ENCODE data around the gene NSUN7. TPM values are rescaled to one million over a fixed set of nuclear protein-coding genes. Genes with fewer than 3 reads are reported as not detected.

Gene NSUN7
- polyA plus RNA-seq, 1 donor (not counting 4 experiments of a cell fraction or from before 2014, with no cell fraction given), result 0.03 TPM

DNA sequence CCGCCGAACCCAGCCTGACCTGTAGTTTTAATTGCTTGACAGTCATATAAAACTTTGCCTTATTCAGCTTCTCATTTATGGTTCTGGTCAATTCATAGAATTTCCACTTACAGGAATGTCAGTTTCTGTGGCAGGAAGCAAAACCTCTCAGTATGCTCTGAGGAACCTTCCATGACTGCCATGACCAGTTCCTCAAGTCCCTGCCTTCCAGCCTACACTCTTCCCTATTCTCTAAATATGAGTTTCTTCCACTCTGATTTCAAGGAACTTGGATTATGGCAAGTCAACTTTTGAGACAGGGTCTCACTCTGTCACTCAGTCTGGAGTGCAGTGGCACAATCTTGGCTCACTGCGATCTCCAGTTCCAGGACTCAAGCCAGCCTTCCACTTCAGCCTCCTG lies 26.0 kb upstream of the NSUN7 start:
- no peaks in the 10 kb centered on the region for H3K4me1 ChIP-seq (ENCODE audit: control insufficient read depth, extremely low read depth, insufficient read depth, low read length)
- no peak overlapping the region for H3K27ac ChIP-seq (ENCODE audit: control insufficient read depth, insufficient read depth, low read length)
- TF ChIP-seq, protein P1, sequence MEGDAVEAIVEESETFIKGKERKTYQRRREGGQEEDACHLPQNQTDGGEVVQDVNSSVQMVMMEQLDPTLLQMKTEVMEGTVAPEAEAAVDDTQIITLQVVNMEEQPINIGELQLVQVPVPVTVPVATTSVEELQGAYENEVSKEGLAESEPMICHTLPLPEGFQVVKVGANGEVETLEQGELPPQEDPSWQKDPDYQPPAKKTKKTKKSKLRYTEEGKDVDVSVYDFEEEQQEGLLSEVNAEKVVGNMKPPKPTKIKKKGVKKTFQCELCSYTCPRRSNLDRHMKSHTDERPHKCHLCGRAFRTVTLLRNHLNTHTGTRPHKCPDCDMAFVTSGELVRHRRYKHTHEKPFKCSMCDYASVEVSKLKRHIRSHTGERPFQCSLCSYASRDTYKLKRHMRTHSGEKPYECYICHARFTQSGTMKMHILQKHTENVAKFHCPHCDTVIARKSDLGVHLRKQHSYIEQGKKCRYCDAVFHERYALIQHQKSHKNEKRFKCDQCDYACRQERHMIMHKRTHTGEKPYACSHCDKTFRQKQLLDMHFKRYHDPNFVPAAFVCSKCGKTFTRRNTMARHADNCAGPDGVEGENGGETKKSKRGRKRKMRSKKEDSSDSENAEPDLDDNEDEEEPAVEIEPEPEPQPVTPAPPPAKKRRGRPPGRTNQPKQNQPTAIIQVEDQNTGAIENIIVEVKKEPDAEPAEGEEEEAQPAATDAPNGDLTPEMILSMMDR (optimal IDR thresholded peaks at IDR 0.05 in 1 of 3, IDR thresholded peaks at IDR 0.05 in 1 of 3, conservative IDR thresholded peaks at IDR 0.05 in 1 of 3; ENCODE audit: extremely low read depth in 1 of 3, insufficient read depth in 2 of 3, low read length in 3 of 3), result no peak
- no peak for TF ChIP-seq EZH2 (IDR thresholded peaks at IDR 0.05; ENCODE audit: low read length)
- no peaks in the 10 kb centered on the region for H3K9me3 ChIP-seq (ENCODE audit: control insufficient read depth, low read depth, low read length)
- dilution Hi-C loops (cut with MboI; ENCODE audit: extremely low pct_ligation_motif_present, low sequenced_read_pairs), result no loop called here
- no peak overlapping the region for H3K4me3 ChIP-seq (ENCODE audit: control insufficient read depth in 2 of 3, extremely low read depth in 1 of 3, insufficient read depth in 2 of 3, low read depth in 1 of 3, low read length in 3 of 3)
- no peaks in the 10 kb centered on the region for H3K9me1 ChIP-seq (ENCODE audit: control insufficient read depth, extremely low read depth, insufficient read depth, low read length)
- no peak overlapping the region for H3K4me2 ChIP-seq (ENCODE audit: control insufficient read depth, extremely low read depth, insufficient read depth, low read depth, low read length)
- FAIRE-seq (no peak), DNase-seq (ENCODE audit: low read depth, low spot score) (no peak)
- H2AFZ ChIP-seq (ENCODE audit: control insufficient read depth, low read length), result no peak overlapping the region
- H3K79me2 ChIP-seq (ENCODE audit: control insufficient read depth, insufficient read depth, low read length), result no peaks in the 10 kb centered on the region
- no peaks in the 10 kb centered on the region for H3K36me3 ChIP-seq (ENCODE audit: control insufficient read depth in 2 of 2, extremely low read depth in 1 of 2, insufficient read depth in 2 of 2, low read length in 2 of 2)
- H3K9ac ChIP-seq (ENCODE audit: control insufficient read depth, extremely low read depth, insufficient read depth, low read length), result no peak overlapping the region
- H3K27me3 ChIP-seq (ENCODE audit: control insufficient read depth, extremely low read depth, insufficient read depth, low read length), result no peaks in the 10 kb centered on the region
- no peaks in the 10 kb centered on the region for H4K20me1 ChIP-seq (ENCODE audit: control insufficient read depth, extremely low read depth, insufficient read depth, low read length)

- dilution Hi-C loops (cut with MboI; ENCODE audit: extremely low pct_ligation_motif_present, low sequenced_read_pairs), result no loop called here
- H3K4me1 ChIP-seq (ENCODE audit: control insufficient read depth, extremely low read depth, insufficient read depth, low read length), result no peaks in the 10 kb centered on the region
- FAIRE-seq (no peak), DNase-seq (ENCODE audit: low read depth, low spot score) (no peak)
- H2AFZ ChIP-seq (ENCODE audit: control insufficient read depth, low read length), result no peak overlapping the region
- no peak overlapping the region for H3K27ac ChIP-seq (ENCODE audit: control insufficient read depth, insufficient read depth, low read length)
- H3K36me3 ChIP-seq (ENCODE audit: control insufficient read depth in 2 of 2, extremely low read depth in 1 of 2, insufficient read depth in 2 of 2, low read length in 2 of 2), result no peaks in the 10 kb centered on the region
- H3K79me2 ChIP-seq (ENCODE audit: control insufficient read depth, insufficient read depth, low read length), result no peaks in the 10 kb centered on the region
- no peak overlapping the region for H3K4me3 ChIP-seq (ENCODE audit: control insufficient read depth in 2 of 3, extremely low read depth in 1 of 3, insufficient read depth in 2 of 3, low read depth in 1 of 3, low read length in 3 of 3)
- H3K9me1 ChIP-seq (ENCODE audit: control insufficient read depth, extremely low read depth, insufficient read depth, low read length), result no peaks in the 10 kb centered on the region
- TF ChIP-seq, protein P1 (optimal IDR thresholded peaks at IDR 0.05 in 1 of 3, IDR thresholded peaks at IDR 0.05 in 1 of 3, conservative IDR thresholded peaks at IDR 0.05 in 1 of 3; ENCODE audit: extremely low read depth in 1 of 3, insufficient read depth in 2 of 3, low read length in 3 of 3), result no peak
- TF ChIP-seq EZH2 (IDR thresholded peaks at IDR 0.05; ENCODE audit: low read length), result no peak
- H3K27me3 ChIP-seq (ENCODE audit: control insufficient read depth, extremely low read depth, insufficient read depth, low read length), result no peaks in the 10 kb centered on the region
- H3K9ac ChIP-seq (ENCODE audit: control insufficient read depth, extremely low read depth, insufficient read depth, low read length), result no peak overlapping the region
- H3K4me2 ChIP-seq (ENCODE audit: control insufficient read depth, extremely low read depth, insufficient read depth, low read depth, low read length), result no peak overlapping the region
- H4K20me1 ChIP-seq (ENCODE audit: control insufficient read depth, extremely low read depth, insufficient read depth, low read length), result no peaks in the 10 kb centered on the region
- H3K9me3 ChIP-seq (ENCODE audit: control insufficient read depth, low read depth, low read length), result no peaks in the 10 kb centered on the region
Observed at GRCh38 chr4:40728333-40728732, 21.4 kb upstream of the NSUN7 start.

All from keratinocyte (primary cell).